ENCODE results near the gene ARHGAP44.

- no peak for TF ChIP-seq CTCF (IDR thresholded peaks at IDR 0.05; ENCODE audit: low read depth, low read length, missing input control)
- no peak for TF ChIP-seq FOXA2 (IDR thresholded peaks at IDR 0.05)
- TF ChIP-seq REST (IDR thresholded peaks at IDR 0.05), result no peak
Observed at GRCh38 chr17:12821376-12821940, 32.2 kb downstream of the ARHGAP44 start.
